B cell (primary cell): ENCODE measurements around the gene ULK4.

Experiments used
- CTCF ChIP-seq: fragments of 200-600 bp; IDR thresholded peaks from one replicate; pipeline ENCODE4 v1.8.0; 2022; ENCODE audit warnings: antibody characterized with exemption, mild to moderate bottlenecking
- EZH2 ChIP-seq: IDR thresholded peaks from 2 replicates; pipeline ENCODE4 v1.6.1; 2012; ENCODE audit warnings: borderline replicate concordance, low read depth, mild to moderate bottlenecking, moderate library complexity, low read length; ENCODE audit not compliant: insufficient read depth, poor library complexity, severe bottlenecking

DNA sequence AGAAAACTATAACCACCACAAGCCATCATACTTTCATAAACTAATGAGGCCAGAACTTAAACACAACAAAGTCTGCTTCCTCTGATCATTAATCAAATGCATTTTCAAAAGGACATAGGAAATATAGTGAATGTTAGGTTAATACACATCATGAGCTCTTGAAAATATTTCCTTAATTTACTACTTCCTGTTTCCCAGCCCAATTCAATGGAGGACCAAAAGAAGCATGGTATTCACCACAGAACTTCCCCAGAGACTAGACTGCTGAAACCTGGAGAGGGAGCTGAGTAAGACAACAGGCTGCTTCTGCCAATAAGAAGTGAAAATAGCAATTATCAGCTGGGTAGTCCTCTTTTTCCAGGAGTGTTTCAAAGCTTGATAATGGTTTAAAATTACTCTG, 250.3 kb downstream of the ULK4 start:
- TF ChIP-seq CTCF (no peak), EZH2 (no peak)
